K562 (cell line): ENCODE results near the gene PRSS53. TPM values are rescaled to one million over a fixed set of nuclear protein-coding genes. Genes with fewer than 3 reads are reported as not detected.

Source experiments
- E2F6 ChIP-seq, 2 experiments: IDR thresholded peaks; 2 replicates each; pipeline ENCODE4 v1.6.1; 2011; ENCODE audit warnings: borderline replicate concordance in 1 of 2, control low read depth in 1 of 2, low read depth in 1 of 2, low read length in 1 of 2, mild to moderate bottlenecking in 1 of 2, mixed read lengths in 1 of 2, moderate library complexity in 1 of 2; ENCODE audit not compliant: insufficient read depth in 1 of 2, insufficient read length in 1 of 2, poor library complexity in 1 of 2, severe bottlenecking in 1 of 2; ENCODE audit errors: extremely low read depth in 1 of 2
- FOXM1 ChIP-seq, 2 experiments: fragments of 450-650 bp in 1 of 2; sonication (generic) in 1 of 2; formaldehyde crosslinking in 1 of 2; IDR thresholded peaks; 2 replicates each; pipeline versions ENCODE4 v1.6.1 to v1.9.0; 2017 to 2022; ENCODE audit warnings: low read depth in 2 of 2, mild to moderate bottlenecking in 2 of 2, missing genetic modification reagents in 1 of 2, moderate library complexity in 1 of 2
- LCOR ChIP-seq: sonication (generic); formaldehyde crosslinking; IDR thresholded peaks from 2 replicates; pipeline ENCODE4 v1.8.0; 2022; ENCODE audit warnings: mild to moderate bottlenecking, missing genetic modification reagents
- SIN3B ChIP-seq: fragments of 450-650 bp; IDR thresholded peaks from 2 replicates; pipeline ENCODE4 v1.6.1; 2017; ENCODE audit warnings: low read depth, mild to moderate bottlenecking, moderate library complexity
- SP2 ChIP-seq: IDR thresholded peaks from 2 replicates; pipeline ENCODE4 v1.6.1; 2011; ENCODE audit warnings: mild to moderate bottlenecking, low read depth, low read length, moderate library complexity; ENCODE audit not compliant: poor library complexity, severe bottlenecking; ENCODE audit errors: extremely low read depth
- TCF7L2 ChIP-seq: fragments of 150-350 bp; IDR thresholded peaks from 2 replicates; pipeline ENCODE4 v1.6.1; 2016; ENCODE audit warnings: low read depth, mild to moderate bottlenecking, low read length, moderate library complexity
- TCFL5 ChIP-seq: fragments of 250-450 bp; sonication (Bioruptor Pico); conservative IDR thresholded peaks from 2 replicates; pipeline ENCODE4 v1.6.1; 2021; ENCODE audit warnings: mild to moderate bottlenecking, moderate library complexity, matching md5 sums
- ZBED1 ChIP-seq: IDR thresholded peaks from 2 replicates; pipeline ENCODE4 v1.6.1; 2014
- ZNF318 ChIP-seq, 2 experiments: fragments of 450-650 bp; IDR thresholded peaks; 2 replicates each; pipeline ENCODE4 v1.6.1; 2016; ENCODE audit warnings: mild to moderate bottlenecking in 2 of 2, borderline replicate concordance in 1 of 2, low read depth in 1 of 2, moderate library complexity in 1 of 2
- polyA plus RNA-seq, 8 experiments: library from polyadenylated mRNA; depleted of rRNA in 4 of 8; stranded (reverse) in 5 of 8; unstranded in 3 of 8; fragments of >200 nt; fragmentation: Nextera tagmentation in 2 of 8; fragmentation: Illumina TruSeq in 1 of 8; extraction: Ambion mirVana in 2 of 8; extraction: Trizol in 1 of 8; gene quantifications; 2 replicates each; pipeline versions ENCODE4 v1.2.1 to v1.2.3, GENCODE V29; 2011 to 2014; ENCODE audit warnings: inconsistent platforms in 1 of 8, missing spikeins in 1 of 8
- total RNA-seq, 7 experiments: library from RNA; depleted of rRNA in 6 of 7; stranded (reverse); fragments of >200 nt in 6 of 7; fragmentation: Illumina TruSeq in 2 of 7; extraction: Trizol in 2 of 7; gene quantifications; 2 replicates each; pipeline versions ENCODE4 v1.2.1 to v1.2.3, GENCODE V29; 2011 to 2021; ENCODE audit warnings: low replicate concordance in 1 of 7
- TF ChIP-seq, protein P1 (sequence below), 2 experiments: fragments of 200-800 bp in 1 of 2; sonication (Bioruptor generic) in 1 of 2; sonication (generic) in 1 of 2; formaldehyde crosslinking in 1 of 2; IDR thresholded peaks in 1 of 2; conservative IDR thresholded peaks in 1 of 2; 2 replicates each; pipeline versions ENCODE4 v1.5.0 to v1.6.1; 2016 to 2020; ENCODE audit warnings: missing compliant biosample characterization in 1 of 2, missing genetic modification characterization in 1 of 2, missing genetic modification reagents in 1 of 2

The PRSS53 gene
- total and polyA plus RNA-seq, 9 of the 15 experiments (the other 6 are each of a cell fraction or from before 2014, with no cell fraction given), result 0.40 to 1.9 (median 0.78) TPM; not detected in 2

GRCh38 chr16:31094424-31095120 lies 5.8 kb upstream of the PRSS53 start, which contains the start of gene VKORC1 (continued):
- TF ChIP-seq, protein P1, sequence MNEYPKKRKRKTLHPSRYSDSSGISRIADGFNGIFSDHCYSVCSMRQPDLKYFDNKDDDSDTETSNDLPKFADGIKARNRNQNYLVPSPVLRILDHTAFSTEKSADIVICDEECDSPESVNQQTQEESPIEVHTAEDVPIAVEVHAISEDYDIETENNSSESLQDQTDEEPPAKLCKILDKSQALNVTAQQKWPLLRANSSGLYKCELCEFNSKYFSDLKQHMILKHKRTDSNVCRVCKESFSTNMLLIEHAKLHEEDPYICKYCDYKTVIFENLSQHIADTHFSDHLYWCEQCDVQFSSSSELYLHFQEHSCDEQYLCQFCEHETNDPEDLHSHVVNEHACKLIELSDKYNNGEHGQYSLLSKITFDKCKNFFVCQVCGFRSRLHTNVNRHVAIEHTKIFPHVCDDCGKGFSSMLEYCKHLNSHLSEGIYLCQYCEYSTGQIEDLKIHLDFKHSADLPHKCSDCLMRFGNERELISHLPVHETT (CRISPR knock-in tag; conservative IDR thresholded peaks at IDR 0.05 in 1 of 2, IDR thresholded peaks at IDR 0.05 in 1 of 2), result peak in 1 of 2 experiments; percentile 68; a peak in 1 of 4 replicates
- TF ChIP-seq SIN3B (peak; percentile 33; the same call in 1 of the 2 replicates), LCOR (no peak; the same call in 1 of the 2 replicates), TCF7L2 (peak; percentile 44; the same call in 1 of the 2 replicates), TCFL5 (no peak), E2F6 (IDR thresholded peaks at IDR 0.05; ENCODE audit: borderline replicate concordance in 1 of 2, extremely low read depth in 1 of 2, insufficient read depth in 1 of 2, insufficient read length in 1 of 2, low read depth in 1 of 2, low read length in 1 of 2, poor library complexity in 1 of 2, severe bottlenecking in 1 of 2) (peak; percentile 76 to 87), ZBED1 (no peak), ZNF318 (IDR thresholded peaks at IDR 0.05; ENCODE audit: borderline replicate concordance in 1 of 2, low read depth in 1 of 2) (no peak), SP2 (peak; percentile 39), FOXM1 (IDR thresholded peaks at IDR 0.05; ENCODE audit: low read depth) (0 out of 2 replicates have a peak, but pooled peaks have one; percentile 8), FOXM1 (CRISPR knock-in tag; IDR thresholded peaks at IDR 0.05; ENCODE audit: low read depth) (no peak)
